GM11168 (cell line): ENCODE measurements around the gene ZFP57.

Experiments used
- in situ Hi-C: fragments of 300-500 bp; cut with MboI; formaldehyde crosslinking; loops from one replicate; pipeline ENCODE4 v1.12.0; 2022; ENCODE audit warnings: low sequenced_read_pairs; ENCODE audit not compliant: unreplicated experiment

The ZFP57 gene

DNA sequence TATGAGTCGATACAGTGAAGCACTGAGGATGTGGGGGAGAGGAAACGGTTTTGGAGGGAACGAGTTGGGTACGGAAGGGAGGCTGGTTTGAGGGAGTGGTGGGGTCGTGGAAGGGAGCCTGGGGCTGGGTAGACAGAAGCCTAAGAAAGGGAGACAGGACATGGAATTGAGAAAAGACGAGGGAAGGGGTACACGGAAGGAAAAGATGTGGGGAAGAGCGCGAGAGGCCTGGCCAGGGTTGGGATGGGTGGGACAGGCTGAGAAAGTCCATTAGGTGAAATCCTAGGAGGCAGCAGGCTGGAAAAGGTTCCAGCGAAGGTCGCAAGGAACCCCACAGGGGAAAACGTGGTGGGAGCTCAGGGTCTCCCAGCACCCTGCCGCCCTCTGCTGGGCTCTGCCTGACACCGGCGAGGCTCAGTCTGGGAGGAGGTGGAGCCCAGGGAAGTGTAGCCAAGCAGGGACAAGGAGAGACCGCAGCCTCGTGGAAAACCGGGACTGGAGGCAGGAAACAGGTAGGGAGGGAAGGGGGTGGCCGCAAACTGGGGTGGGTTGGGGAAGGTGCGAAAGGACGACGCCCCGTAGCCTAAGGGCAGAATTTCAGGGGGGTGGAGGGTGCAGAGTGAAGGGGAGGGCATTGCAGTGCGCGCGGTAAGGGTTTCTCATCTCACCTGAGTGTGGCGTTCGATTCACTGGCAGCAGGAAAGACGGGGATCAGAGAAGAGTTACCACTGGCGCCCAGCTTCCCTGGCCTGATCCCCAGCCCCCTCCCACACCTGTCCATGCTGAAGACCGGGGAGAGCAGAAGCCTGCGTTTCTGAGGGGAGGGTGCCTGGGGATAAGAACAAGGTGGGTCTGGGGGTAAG is 52.3 kb downstream of the ZFP57 start:
- in situ Hi-C loops = no loop called here

DNA sequence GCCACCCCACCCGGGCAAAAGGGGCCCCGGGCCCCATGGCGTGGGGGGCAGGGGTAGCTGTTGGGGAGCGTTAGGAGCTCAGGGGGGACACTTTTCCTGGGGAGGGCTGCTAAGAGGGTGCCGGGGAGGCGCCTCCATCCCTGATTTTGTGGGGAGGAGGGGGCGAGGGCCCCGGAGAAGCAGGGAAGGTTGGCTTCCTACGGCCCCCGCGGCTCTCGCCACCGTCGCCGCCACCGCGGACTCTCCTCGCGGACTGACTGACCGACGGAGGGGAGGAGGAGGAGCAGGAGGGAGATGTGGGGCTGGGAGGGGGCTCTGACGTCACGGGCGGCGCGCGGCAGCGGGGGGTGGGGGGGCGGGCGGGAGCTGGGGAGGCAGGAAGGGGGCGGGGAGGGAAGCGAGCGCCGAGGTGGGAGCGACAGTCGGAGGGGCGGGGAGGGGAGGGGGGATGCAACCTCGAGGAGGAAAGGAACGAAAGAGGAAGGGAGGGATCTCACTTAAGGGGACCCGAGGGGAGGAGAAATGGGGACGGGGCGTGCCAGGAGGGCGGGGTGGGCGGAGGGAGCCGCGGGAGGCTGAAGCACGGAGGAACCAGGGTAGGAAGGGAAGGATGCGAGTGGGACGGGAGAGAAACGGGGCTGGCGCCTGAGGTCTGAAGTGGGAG is 53.1 kb downstream of the ZFP57 start:
- in situ Hi-C loops = no loop called here

GRCh38 chr6:29626948-29627754 is 53.8 kb downstream of the ZFP57 start:
- in situ Hi-C loops = no loop called here

DNA sequence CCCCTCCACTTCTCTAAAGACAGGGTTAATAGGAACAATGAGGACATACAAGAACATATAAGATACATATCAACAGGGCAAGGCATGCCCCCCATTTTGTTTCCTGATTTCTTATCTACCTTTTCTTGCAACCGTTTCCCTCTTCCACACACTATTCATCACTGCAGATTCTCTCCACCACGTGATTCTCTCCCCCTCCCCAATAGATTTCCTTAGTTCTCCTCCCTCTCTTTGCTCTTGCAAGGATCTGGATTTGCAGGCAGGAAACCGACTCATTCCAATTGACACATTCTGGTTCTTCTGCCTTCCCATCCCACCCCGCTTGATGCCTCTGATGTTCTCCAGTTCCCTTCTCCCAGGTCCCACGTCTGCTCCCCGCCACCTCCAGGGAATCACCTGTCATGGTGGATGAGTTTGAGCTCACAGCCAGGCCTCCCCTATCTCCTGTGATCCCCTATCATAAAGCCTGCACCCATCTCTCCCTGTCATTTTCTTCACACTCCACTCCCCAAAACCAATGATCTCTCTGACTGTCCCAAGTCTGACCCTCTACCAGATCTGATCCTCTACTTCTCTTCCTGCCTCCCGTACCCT is 55.5 kb downstream of the ZFP57 start:
- in situ Hi-C loops = no loop called here

- in situ Hi-C loops = no loop called here
Observed at GRCh38 chr6:29624520-29624961, 56.4 kb downstream of the ZFP57 start.
